ENCODE data around the gene RASAL2. TPM values are rescaled to one million over a fixed set of nuclear protein-coding genes. Genes with fewer than 3 reads are reported as not detected.
A peak's percentile ranks its signal among the peaks of the same experiment; 100 is the strongest.
"Not testable (repeated sequence)": the region's sequence is repeated elsewhere in the genome, so short reads cannot be mapped to it uniquely, and the experiment has no call there.

The RASAL2 gene
- total RNA-seq, 1 donor from 2014 or later = 26.8 TPM

GRCh38 chr1:178190881-178191280, 97.0 kb downstream of the RASAL2 start:
- no peak for DNase-seq
- no peak for ATAC-seq (ENCODE audit: poor library complexity)
- intact Hi-C loops (cut with DNase I) = no loop called here

DNA sequence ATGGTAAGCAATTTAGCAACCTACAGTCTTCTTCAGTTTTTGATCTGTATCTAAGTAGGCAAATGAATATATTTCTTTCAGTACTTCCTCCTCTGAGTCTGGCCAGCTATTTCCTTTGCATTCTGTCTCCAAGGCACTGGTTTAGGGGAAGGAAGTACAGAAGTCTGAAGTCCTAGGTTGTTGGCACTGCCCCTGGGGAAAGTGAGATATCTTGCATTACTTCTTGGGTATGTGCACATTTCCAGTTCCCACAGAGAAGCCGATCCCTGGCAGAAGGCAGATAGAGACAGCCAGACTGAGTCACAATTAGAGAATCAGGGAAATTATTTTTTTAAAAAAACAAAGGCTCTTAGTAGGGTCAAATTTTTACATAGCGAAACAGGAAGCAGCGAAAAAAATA, 98.8 kb downstream of the RASAL2 start:
- DNase-seq = no peak
- intact Hi-C loops (cut with DNase I) = no loop called here
- peak; percentile 65 for ATAC-seq (ENCODE audit: poor library complexity)

DNA sequence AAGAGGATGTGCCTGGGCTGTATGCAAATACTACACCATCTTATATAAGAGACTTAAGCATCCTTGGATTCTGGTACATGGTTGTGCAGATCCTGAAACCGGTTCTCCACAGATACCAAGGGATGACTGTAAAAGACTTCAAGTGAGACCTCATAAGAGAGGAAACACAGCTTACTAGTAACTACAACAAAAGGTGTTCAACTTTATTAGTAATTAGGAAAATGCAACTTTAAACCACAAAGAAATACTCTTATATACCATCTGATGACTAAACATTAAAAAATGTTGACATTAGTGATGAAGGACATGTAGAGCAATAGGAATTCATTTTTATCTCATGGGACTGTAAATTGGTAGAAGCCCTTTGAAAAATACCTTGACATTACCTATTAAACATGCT, 102.7 kb downstream of the RASAL2 start:
- no peak for ATAC-seq (ENCODE audit: poor library complexity)
- intact Hi-C loops (cut with DNase I) = no loop called here
- no peak for DNase-seq

DNA sequence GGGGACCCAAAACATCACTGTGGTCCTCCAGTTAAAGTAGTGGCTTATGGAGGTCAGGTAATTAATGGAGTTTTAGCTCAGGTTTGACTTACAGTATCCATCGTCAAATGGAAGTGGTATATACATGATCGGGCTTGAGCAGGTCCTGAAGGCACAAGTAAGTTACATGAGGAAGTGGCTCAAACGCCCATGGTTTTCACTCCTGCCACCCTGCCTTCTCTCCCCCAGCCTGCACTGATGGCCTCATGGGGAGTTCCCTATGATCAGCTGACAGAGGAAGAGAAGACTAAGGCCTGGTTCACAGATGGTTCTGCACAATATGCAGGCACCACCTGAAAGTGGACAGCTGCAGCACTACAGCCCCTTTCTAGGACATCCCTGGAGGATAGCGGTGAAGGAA, 108.2 kb downstream of the RASAL2 start:
- intact Hi-C loops (cut with DNase I); DNase-seq; ATAC-seq (ENCODE audit: poor library complexity): not testable (repeated sequence)

GRCh38 chr1:178202546-178202945, 108.6 kb downstream of the RASAL2 start:
- ATAC-seq (ENCODE audit: poor library complexity); intact Hi-C loops (cut with DNase I); DNase-seq: not testable (repeated sequence)

DNA sequence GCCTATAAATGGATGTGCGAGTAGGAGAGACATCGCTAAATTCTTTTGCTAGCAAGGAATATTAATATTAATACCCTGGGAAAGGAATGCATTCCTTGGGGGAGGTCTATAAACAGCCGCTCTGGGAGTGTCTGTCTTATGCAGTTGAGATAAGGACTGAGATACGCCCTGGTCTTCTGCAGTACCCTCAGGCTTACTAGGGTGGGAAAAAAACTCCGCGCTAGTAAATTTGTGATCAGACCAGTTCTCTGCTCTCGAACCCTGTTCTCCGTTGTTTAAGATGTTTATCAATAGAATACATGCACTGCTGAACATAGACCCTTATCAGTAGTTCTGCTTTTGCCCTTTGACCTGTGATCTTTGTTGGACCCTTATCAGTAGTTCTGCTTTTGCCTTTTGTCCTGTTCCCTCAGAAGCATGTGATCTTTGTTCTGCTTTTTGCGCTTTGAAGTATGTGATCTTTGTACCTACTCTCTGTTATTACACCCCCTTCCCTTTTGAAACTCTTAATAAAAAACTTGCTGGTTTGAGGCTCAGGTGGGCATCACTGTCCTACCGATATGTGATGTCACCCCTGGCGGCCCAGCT, 114.5 kb downstream of the RASAL2 start:
- DNase-seq; ATAC-seq (ENCODE audit: poor library complexity): not testable (repeated sequence)

GRCh38 chr1:178209935-178210334, 116.0 kb downstream of the RASAL2 start:
- ATAC-seq (ENCODE audit: poor library complexity) (no peak), DNase-seq (no peak)
- intact Hi-C loops (cut with DNase I) = no loop called here

More for the DNA sequence above, 114.5 kb downstream of the RASAL2 start:
- intact Hi-C loops (cut with DNase I) = not testable (repeated sequence)

GRCh38 chr1:178218550-178218949, 124.6 kb downstream of the RASAL2 start:
- intact Hi-C loops (cut with DNase I) = no loop called here
- DNase-seq (no peak), ATAC-seq (ENCODE audit: poor library complexity) (no peak)

DNA sequence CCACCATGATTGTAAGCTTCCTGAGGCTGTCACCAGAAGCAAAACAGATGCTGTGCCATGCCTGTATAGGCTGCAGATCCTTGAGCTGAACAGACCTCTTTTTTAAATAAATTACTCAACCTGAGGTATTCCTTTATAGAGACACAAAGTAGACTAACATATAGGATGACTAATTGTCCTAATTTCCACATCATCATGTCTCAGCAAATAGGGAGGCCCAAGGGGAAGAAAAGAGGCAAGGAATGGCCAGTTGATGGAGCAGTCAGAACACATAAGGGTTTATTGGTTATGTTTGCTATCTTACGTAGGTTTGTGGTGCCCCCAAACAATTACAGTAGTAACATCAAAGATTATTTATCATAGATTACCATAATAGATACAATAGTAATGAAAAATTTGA, 126.2 kb downstream of the RASAL2 start:
- DNase-seq (no peak), ATAC-seq (ENCODE audit: poor library complexity) (no peak)
- intact Hi-C loops (cut with DNase I) = no loop called here

GRCh38 chr1:178223289-178223688, 129.4 kb downstream of the RASAL2 start:
- no peak for ATAC-seq (ENCODE audit: poor library complexity)
- intact Hi-C loops (cut with DNase I) = no loop called here

GRCh38 chr1:178224358-178224757, 130.5 kb downstream of the RASAL2 start:
- intact Hi-C loops (cut with DNase I) = no loop called here

More at GRCh38 chr1:178223289-178223688, 129.4 kb downstream of the RASAL2 start:
- DNase-seq = no peak

DNA sequence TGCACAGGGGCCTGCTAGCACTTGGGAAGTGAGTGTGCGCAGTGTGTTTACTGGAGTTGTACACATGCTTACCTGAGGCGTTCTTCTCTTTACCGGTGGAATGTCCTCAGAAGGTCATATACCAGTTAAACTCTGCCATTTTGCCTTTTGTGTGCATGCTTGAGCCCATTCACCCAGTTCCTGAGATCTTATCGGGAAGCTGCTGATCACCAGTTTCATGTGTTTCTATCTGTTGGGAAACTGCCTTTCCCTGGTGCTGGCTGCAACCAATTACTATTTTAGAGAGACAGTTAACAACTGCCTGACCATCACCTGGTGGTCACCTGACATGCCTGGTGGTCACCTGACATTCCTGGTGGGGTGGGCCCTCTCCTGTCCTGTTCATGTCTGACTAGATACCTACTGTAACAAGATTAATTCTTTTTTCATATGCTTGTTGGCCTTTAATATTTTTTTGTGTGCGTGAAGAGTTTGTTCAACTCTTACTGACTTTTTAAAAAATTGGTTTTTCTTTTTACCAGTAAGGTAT, 137.0 kb downstream of the RASAL2 start:
- DNase-seq = no peak
- no peak for ATAC-seq (ENCODE audit: poor library complexity)
- intact Hi-C loops (cut with DNase I) = no loop called here

More at GRCh38 chr1:178224358-178224757, 130.5 kb downstream of the RASAL2 start:
- ATAC-seq (ENCODE audit: poor library complexity) = no peak
- DNase-seq = no peak

- DNase-seq = no peak
- no peak for ATAC-seq (ENCODE audit: poor library complexity)
- intact Hi-C loops (cut with DNase I) = no loop called here
Measured at GRCh38 chr1:178232108-178232507, 138.2 kb downstream of the RASAL2 start.

DNA sequence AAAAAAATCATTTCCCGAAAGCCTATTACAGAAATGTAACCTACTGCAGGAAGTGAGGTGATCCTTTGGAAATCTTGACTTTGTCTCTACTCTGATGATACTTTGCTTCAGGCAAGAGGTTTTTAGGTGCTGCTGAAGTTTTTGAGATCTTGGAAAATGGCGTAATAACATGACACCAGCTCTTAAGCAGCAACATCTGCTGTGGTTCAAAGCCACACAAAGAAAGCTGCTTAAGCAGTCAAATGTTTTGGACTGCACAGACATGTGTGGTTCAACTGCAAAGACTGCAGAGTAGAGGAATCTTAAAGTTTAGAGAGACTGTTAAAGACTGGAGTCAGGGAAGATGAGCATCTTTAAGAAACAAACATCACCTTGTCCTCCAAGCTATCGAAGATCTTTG, 139.0 kb downstream of the RASAL2 start:
- ATAC-seq (ENCODE audit: poor library complexity) (no peak), DNase-seq (no peak)
- intact Hi-C loops (cut with DNase I) = no loop called here

GRCh38 chr1:178237121-178237520, 143.2 kb downstream of the RASAL2 start:
- intact Hi-C loops (cut with DNase I) = no loop called here
- ATAC-seq (ENCODE audit: poor library complexity) (no peak), DNase-seq (no peak)

GRCh38 chr1:178238722-178239510, 145.0 kb downstream of the RASAL2 start:
- intact Hi-C loops (cut with DNase I) = no loop called here
- no peak for DNase-seq
- no peak for ATAC-seq (ENCODE audit: poor library complexity)

DNA sequence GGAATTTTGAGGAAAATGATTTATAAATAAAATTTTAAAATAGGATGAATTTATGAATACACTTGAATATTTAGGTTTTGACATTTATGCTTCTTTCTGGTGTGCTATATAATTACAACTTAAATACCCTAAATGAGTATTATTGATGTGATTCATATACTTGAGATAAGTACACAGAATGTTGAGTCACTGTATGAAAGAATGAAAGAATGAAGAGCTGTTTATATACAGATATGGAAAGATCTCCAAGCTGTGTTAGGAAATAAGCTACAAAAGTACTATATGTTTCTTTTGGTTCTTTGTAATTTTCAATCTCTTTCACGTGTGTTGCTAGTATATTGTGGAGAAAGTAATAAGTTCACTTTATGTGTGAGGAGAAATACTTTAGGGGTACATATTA, 147.2 kb downstream of the RASAL2 start:
- DNase-seq (no peak), ATAC-seq (ENCODE audit: poor library complexity) (no peak)
- intact Hi-C loops (cut with DNase I) = no loop called here

DNA sequence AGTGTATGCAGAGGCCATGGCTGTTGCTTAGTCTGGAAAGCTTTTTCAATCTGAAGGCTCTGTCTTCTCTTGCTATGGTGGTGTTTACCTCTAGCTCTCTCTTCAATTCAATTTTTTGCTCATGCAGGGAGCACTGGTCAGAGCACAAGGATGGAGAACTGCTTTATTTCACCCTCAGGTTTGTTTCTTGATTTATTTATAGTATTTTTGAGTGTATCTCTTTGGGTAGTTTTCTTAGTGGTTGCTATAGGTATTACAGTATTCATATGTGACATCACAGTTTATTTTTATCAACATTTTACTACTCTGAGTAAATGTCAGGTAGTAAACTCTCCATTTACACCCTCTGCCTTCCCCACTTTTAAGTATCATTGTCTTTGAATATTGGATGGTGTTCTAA, 147.9 kb downstream of the RASAL2 start:
- DNase-seq (no peak), ATAC-seq (ENCODE audit: poor library complexity) (no peak)
- intact Hi-C loops (cut with DNase I) = no loop called here

DNA sequence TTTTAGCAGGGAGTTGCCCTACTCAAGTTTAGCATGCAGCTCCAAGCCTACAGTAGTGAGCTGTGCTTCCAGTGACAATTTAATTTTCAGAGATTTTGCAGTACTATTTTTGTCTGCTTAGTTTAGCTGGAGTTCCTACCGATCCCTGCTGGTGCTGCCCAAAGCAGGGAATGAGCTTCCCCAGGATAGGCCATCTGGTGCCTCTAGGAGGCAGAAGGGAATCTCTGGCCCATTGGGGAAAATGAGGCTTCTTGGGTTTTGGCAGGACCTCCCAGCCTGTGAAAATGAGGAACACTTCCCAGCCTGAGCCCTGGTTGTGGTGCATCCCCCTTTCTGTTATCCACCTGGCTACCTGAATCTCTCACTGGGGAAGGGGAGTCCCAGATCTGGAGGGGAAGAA, 149.2 kb downstream of the RASAL2 start:
- intact Hi-C loops (cut with DNase I) = no loop called here
- no peak for ATAC-seq (ENCODE audit: poor library complexity)

DNA sequence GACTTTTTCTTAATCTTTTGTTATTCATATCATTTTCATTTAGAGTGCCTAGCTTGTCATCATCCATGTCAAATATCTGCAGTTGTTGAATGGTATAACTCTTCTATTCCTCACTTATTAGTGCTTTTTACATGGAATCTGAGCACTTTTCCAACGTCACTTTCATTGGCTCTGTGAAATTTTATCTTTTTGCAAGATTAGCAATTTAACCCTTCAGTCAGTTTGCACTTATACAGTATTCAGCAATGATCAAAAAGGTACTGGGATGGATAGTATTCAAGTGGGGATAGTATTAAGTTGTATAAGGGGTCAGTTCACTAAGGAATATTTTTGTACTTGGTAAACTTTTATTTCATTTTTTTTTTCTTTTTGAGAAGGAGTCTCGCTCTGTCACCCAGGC, 150.0 kb downstream of the RASAL2 start:
- intact Hi-C loops (cut with DNase I) = no loop called here
- no peak for ATAC-seq (ENCODE audit: poor library complexity)
- no peak for DNase-seq

More for the DNA sequence above, 149.2 kb downstream of the RASAL2 start:
- no peak for DNase-seq
